Amygdala (tissue), 56 donors: ENCODE measurements around the gene SFTA2.
A peak's percentile ranks its signal among the peaks of the same experiment; 100 is the strongest.

Experiments used
- DNase-seq, 56 donors: peaks; one replicate each; lab custom pipeline; 2025; lab: John Stamatoyannopoulos, UW

Gene SFTA2

GRCh38 chr6:30931969-30932645 is at the start of gene SFTA2:
Gene SFTA2, minus strand, starts transcription at chr6:30932170. Its CDS starts 74 bp downstream, at chr6:30932096.
- DNase-seq, result no peak

GRCh38 chr6:30979690-30980089 is 47.7 kb upstream of the SFTA2 start:
- no peak for DNase-seq

- DNase-seq, result no peak
These were observed 47.2 kb upstream of the SFTA2 start for GRCh38 chr6:30979141-30979540.

- DNase-seq, result no peak
These were observed 42.7 kb upstream of the SFTA2 start for GRCh38 chr6:30974490-30975252.

- no peak for DNase-seq
These were observed 40.8 kb upstream of the SFTA2 start for GRCh38 chr6:30972816-30973215.

GRCh38 chr6:30970946-30971345 is 39.0 kb upstream of the SFTA2 start:
- no peak for DNase-seq

GRCh38 chr6:30969171-30969570 is 37.2 kb upstream of the SFTA2 start:
- peak in 10 of 56 donors; percentile 1 to 56 (median 11) for DNase-seq

- DNase-seq, result no peak
These were observed 34.2 kb upstream of the SFTA2 start for GRCh38 chr6:30966154-30966553.

GRCh38 chr6:30965140-30965601 is 33.2 kb upstream of the SFTA2 start:
- DNase-seq, result no peak

- DNase-seq, result no peak
These were observed 32.1 kb upstream of the SFTA2 start for GRCh38 chr6:30964075-30964474.

- DNase-seq, result no peak
These were observed 31.7 kb upstream of the SFTA2 start for GRCh38 chr6:30963641-30964040.

GRCh38 chr6:30962716-30963115 is 30.7 kb upstream of the SFTA2 start:
- no peak for DNase-seq

GRCh38 chr6:30960907-30961673 is 29.1 kb upstream of the SFTA2 start:
- DNase-seq, result no peak

GRCh38 chr6:30957716-30958115 is 25.7 kb upstream of the SFTA2 start:
- DNase-seq, result no peak

GRCh38 chr6:30955367-30956042 is 23.5 kb upstream of the SFTA2 start:
- DNase-seq, result peak in 35 of 56 donors; percentile 4 to 69 (median 24)

GRCh38 chr6:30954631-30955366 is 22.8 kb upstream of the SFTA2 start:
- no peak for DNase-seq

GRCh38 chr6:30951907-30952469 is 20.0 kb upstream of the SFTA2 start:
- no peak for DNase-seq

GRCh38 chr6:30948811-30949210 is 16.8 kb upstream of the SFTA2 start:
- no peak for DNase-seq

GRCh38 chr6:30947231-30947630 is 15.3 kb upstream of the SFTA2 start:
- no peak for DNase-seq

GRCh38 chr6:30945281-30945680 is 13.3 kb upstream of the SFTA2 start:
- DNase-seq, result no peak
